Right cardiac atrium (tissue), 5 donors: Measurements from ENCODE around the gene CRHBP. TPM values are rescaled to one million over a fixed set of nuclear protein-coding genes. Genes with fewer than 3 reads are reported as not detected.

Experiments used
- ATAC-seq, 2 donors: fragments of 200-7000 bp; cut with Tn5 transposase; one replicate each; pipeline versions ENCODE4 v1.8.0 to v1.9.1; 2020; ENCODE audit warnings: moderate library complexity in 2 of 2, mild to moderate bottlenecking in 1 of 2
- DNase-seq, 3 donors: peaks; one replicate each; pipeline ENCODE4 v3.0.0-alpha.2; 2020
- H3K27ac ChIP-seq: one replicate; pipeline ENCODE4 v1.5.1; 2013; ENCODE audit warnings: mild to moderate bottlenecking, low read length, control low read depth, moderate library complexity
- H3K27me3 ChIP-seq: one replicate; pipeline ENCODE4 v1.6.1; 2013; ENCODE audit not compliant: control insufficient read depth, insufficient read depth
- H3K4me1 ChIP-seq: one replicate; pipeline ENCODE4 v1.6.1; 2013; ENCODE audit warnings: low read length; ENCODE audit not compliant: control insufficient read depth, insufficient read depth
- H3K4me3 ChIP-seq: one replicate; pipeline ENCODE4 v1.5.1; 2013; ENCODE audit warnings: low read length, control low read depth
- H3K9me3 ChIP-seq: one replicate; pipeline ENCODE4 v1.6.1; 2013; ENCODE audit warnings: low read length; ENCODE audit not compliant: control insufficient read depth
- WGBS: extraction: QIAGEN DNeasy Blood & Tissue Kit; methylation state at CpG from one replicate; pipeline ENCODE4 v1.1.7; 2013; 5-methylcytosine and 5-hydroxymethylcytosine counted together
- intact Hi-C, 4 donors: fragments of 100-400 bp; cut with DNase I; formaldehyde crosslinking; loops; one replicate each; pipeline versions ENCODE4 v1.11.0 to v1.14.0; 2022 to 2023
- polyA plus RNA-seq: library from polyadenylated mRNA; stranded (reverse); fragments of 200-250 nt; gene quantifications from one replicate; pipeline ENCODE4 v1.2.3, GENCODE V29; 2013
- total RNA-seq, 4 donors: library from RNA; stranded (reverse); fragmentation: NEBNext Ultra II Directional; extraction: Animal tissue kit (Norgen Biotek cat#: 25700); gene quantifications; one replicate each; pipeline ENCODE4 v1.2.1, GENCODE V29; 2021
- donor health status: healthy with polysubstance abuse.
- donor health status: DM: no; HTN: yes; CAD: no.
- donor health status: DM: no; HTN: no; CAD: no.
- donor health status: DM: no; HTN: yes; CAD: no; lungs with severe emphysema.
- donor health status: DM: yes; HTN: yes; CAD: no.

Gene CRHBP
- total and polyA plus RNA-seq, 5 donors, result 3.0 to 5.0 (median 4.5) TPM

DNA sequence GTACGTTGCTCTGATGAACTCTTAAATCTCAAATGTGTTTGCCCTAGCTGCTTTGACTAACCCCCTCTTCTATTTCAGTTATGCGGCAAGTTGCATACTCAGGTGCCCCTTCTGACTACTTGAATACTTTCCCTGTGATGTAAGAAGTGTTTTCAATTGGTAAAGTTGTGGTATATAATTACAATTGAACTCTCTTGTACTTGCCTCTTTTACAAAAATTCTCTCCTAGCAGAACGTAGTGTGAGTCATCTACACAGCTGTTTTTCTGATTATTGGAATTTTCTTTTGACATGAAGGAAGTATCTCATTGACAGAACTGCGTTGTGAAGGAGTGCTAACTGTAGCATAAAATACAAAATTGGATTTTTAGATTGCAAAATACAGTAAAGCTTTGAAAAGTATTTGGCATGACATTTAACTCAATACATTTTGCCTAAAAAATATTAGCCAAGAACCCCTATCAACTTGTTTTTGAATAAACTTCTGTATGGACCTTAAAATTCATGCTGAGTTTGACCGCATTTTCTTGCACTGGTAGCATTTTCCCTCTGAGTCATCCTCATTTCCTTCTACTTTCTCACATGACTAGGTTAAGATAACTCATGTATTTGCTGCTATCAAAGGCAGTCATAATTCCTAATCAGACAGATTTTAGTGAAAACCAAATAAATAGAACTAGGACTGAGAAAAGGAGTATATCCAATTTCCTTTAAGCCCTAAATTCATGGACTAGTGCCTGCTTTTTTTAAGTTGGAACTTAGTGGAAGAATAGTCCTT is 6.3 kb downstream of the CRHBP start:
- H3K27ac ChIP-seq, result no peak overlapping the region
- WGBS, result 43% methylated on average over 5 of the region's 5 CpGs
- intact Hi-C loops, result no loop called here
- peak in 1 of 2 donors; percentile 41 for ATAC-seq
- H3K27me3 ChIP-seq, result no peaks in the 10 kb centered on the region
- no peaks in the 10 kb centered on the region for H3K9me3 ChIP-seq
- no peak overlapping the region for H3K4me3 ChIP-seq
- no peak for DNase-seq
- no peaks in the 10 kb centered on the region for H3K4me1 ChIP-seq

DNA sequence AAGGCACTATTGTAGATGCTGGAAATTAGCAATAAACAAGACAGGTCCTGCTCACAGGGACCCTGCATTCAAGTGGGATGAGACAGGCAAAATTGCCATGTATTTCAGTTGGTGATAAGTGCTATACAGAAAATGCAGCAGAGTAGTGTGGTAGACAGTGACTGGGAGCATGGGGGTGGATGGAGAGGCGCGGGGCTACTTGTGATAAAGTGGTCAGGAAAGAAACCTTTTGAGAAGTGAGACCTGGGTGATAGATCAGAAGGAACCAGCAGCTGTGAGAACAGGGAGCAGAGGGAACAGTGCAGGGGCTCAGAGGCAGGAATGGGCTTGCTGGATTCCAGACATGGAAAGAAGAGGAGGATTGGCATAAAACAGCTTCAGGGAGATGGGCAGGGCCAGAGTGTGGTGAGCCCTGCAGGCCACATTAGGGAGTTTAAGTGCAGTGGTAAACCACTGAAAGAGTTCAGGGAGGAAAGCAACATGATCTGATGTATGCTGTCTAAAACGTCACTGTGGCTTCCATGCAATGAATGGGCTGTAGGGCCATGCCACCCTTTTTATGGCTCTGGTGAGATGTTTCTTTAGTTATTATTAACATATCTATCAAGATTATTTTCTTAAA is 7.3 kb downstream of the CRHBP start:
- Histone ChIP-seq H3K9me3 (no peaks in the 10 kb centered on the region), H3K27ac (no peak overlapping the region), H3K4me1 (no peaks in the 10 kb centered on the region), H3K4me3 (no peak overlapping the region), H3K27me3 (no peaks in the 10 kb centered on the region)
- intact Hi-C loops, result no loop called here
- no peak for DNase-seq
- no peak for ATAC-seq
- 63% methylated on average over 3 of the region's 3 CpGs for WGBS

DNA sequence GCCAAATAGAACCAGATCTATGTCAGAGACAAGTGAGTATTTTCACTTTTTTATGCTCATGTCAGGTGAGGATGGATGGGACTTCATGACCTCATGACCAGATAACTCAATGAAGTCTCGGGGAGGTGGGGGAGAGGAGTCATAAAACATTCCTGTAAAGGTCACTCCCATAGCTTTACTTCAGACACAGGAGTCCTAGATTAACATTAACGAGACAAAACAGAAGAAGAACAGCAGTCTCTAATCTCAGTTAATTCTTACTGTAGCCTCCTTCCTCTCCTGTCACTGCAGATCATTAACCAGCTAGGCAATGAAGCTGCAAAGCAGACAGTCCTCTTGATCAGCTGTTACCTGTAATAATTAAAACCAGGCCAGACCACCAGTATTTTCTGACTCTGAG is 11.2 kb downstream of the CRHBP start:
- Histone ChIP-seq H3K9me3 (no peaks in the 10 kb centered on the region), H3K27ac (no peak overlapping the region), H3K4me1 (no peaks in the 10 kb centered on the region), H3K27me3 (no peaks in the 10 kb centered on the region), H3K4me3 (no peak overlapping the region)
- intact Hi-C loops, result no loop called here
- ATAC-seq (no peak), DNase-seq (no peak)
- WGBS, result 52% methylated on average over 2 of the region's 2 CpGs

DNA sequence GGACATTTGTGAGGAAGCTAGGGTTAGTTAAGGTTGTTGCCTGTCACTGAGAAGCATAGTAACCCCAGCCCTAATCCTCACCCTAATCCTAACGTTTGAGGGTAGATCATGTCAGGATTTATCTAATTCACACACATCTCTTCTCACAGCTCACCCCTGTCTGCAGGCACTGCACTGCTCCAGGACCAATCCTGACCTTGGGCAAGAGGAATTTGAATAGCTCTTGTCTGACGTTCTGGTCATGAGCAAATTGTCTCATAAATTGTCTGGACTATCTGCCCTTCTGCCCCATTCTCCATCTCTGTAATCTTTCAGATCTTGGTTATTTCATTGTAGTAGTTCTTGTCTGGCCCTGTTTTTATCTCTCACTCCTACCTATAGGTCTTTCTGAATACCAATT is 18.7 kb downstream of the CRHBP start:
- WGBS, result 19% methylated on average over 2 of the region's 2 CpGs
- intact Hi-C loops, result no loop called here

DNA sequence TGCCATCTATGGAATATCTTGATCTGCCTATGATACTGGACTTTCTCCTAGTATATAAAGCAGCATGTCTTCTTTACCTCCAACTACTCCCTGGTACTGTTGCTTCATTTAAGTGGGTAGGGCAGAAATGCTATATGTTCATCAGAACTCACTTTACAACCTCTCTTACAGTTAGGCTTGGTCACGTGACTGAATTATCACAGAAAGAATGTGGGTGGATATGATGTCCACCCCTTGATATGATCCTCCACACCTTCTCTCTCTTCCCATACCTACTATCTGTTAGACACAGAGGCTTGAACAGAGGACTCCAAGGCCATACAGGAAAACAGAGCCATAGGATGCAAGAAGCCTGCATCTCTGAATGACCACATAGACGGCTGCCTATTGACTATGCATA is 19.8 kb downstream of the CRHBP start:
- no peaks in the 10 kb centered on the region for H3K4me1 ChIP-seq
- no peaks in the 10 kb centered on the region for H3K9me3 ChIP-seq
- 77% methylated on average over 2 of the region's 2 CpGs for WGBS
- DNase-seq, result no peak
- intact Hi-C loops, result no loop called here
- no peaks in the 10 kb centered on the region for H3K27me3 ChIP-seq
- H3K27ac ChIP-seq, result no peak overlapping the region
- H3K4me3 ChIP-seq, result no peak overlapping the region
- ATAC-seq, result no peak

More for the DNA sequence above, 18.7 kb downstream of the CRHBP start:
- H3K9me3 ChIP-seq, result no peaks in the 10 kb centered on the region
- ATAC-seq (no peak), DNase-seq (no peak)
- H3K27ac ChIP-seq, result no peak overlapping the region
- H3K4me3 ChIP-seq, result no peak overlapping the region
- H3K4me1 ChIP-seq, result no peaks in the 10 kb centered on the region
- H3K27me3 ChIP-seq, result no peaks in the 10 kb centered on the region

- 55% methylated on average over 2 of the region's 2 CpGs for WGBS
- ATAC-seq, result no peak
- H3K4me3 ChIP-seq, result no peak overlapping the region
- DNase-seq, result no peak
- intact Hi-C loops, result no loop called here
- H3K9me3 ChIP-seq, result no peaks in the 10 kb centered on the region
- no peaks in the 10 kb centered on the region for H3K27me3 ChIP-seq
- no peaks in the 10 kb centered on the region for H3K4me1 ChIP-seq
- no peak overlapping the region for H3K27ac ChIP-seq
These were observed 21.9 kb downstream of the CRHBP start for GRCh38 chr5:76974785-76975184.

- Histone ChIP-seq H3K4me1 (no peaks in the 10 kb centered on the region), H3K9me3 (no peaks in the 10 kb centered on the region), H3K27me3 (no peaks in the 10 kb centered on the region), H3K4me3 (no peak overlapping the region), H3K27ac (no peak overlapping the region)
- ATAC-seq (no peak), DNase-seq (no peak)
- 58% methylated on average over 2 of the region's 2 CpGs for WGBS
- intact Hi-C loops, result no loop called here
These were observed 26.0 kb downstream of the CRHBP start for GRCh38 chr5:76978869-76979268.

- no peaks in the 10 kb centered on the region for H3K9me3 ChIP-seq
- H3K4me3 ChIP-seq, result no peak overlapping the region
- intact Hi-C loops, result no loop called here
- no peaks in the 10 kb centered on the region for H3K4me1 ChIP-seq
- H3K27ac ChIP-seq, result no peak overlapping the region
- no peak for DNase-seq
- H3K27me3 ChIP-seq, result no peaks in the 10 kb centered on the region
- 82% methylated on average over 8 of the region's 8 CpGs for WGBS
- no peak for ATAC-seq
These were observed 27.8 kb downstream of the CRHBP start for GRCh38 chr5:76980518-76981144.

GRCh38 chr5:76982450-76982849 is 29.6 kb downstream of the CRHBP start:
- Histone ChIP-seq H3K27ac (no peak overlapping the region), H3K4me1 (no peaks in the 10 kb centered on the region), H3K27me3 (no peaks in the 10 kb centered on the region), H3K4me3 (no peak overlapping the region), H3K9me3 (no peaks in the 10 kb centered on the region)
- no peak for DNase-seq
- ATAC-seq, result no peak
- 79% methylated on average over 2 of the region's 2 CpGs for WGBS
- intact Hi-C loops, result no loop called here

- H3K4me3 ChIP-seq, result no peak overlapping the region
- peak in 1 of 2 donors; percentile 66 for ATAC-seq
- no peak overlapping the region for H3K27ac ChIP-seq
- intact Hi-C loops, result no loop called here
- no peak for DNase-seq
- no peaks in the 10 kb centered on the region for H3K27me3 ChIP-seq
- no peaks in the 10 kb centered on the region for H3K4me1 ChIP-seq
- WGBS, result 45% methylated on average over 3 of the region's 3 CpGs
- H3K9me3 ChIP-seq, result no peaks in the 10 kb centered on the region
These were observed 30.6 kb downstream of the CRHBP start for GRCh38 chr5:76983468-76983867.

GRCh38 chr5:76986825-76987526 is 34.1 kb downstream of the CRHBP start:
- Histone ChIP-seq H3K4me3 (no peak overlapping the region), H3K27ac (no peak overlapping the region), H3K9me3 (no peaks in the 10 kb centered on the region), H3K4me1 (no peaks in the 10 kb centered on the region), H3K27me3 (no peaks in the 10 kb centered on the region)
- intact Hi-C loops, result no loop called here
- WGBS, result 51% methylated on average over 6 of the region's 6 CpGs
- no peak for ATAC-seq
- no peak for DNase-seq
